HepG2 (cell line): Measurements from ENCODE around the gene B4GALT7. TPM values are rescaled to one million over a fixed set of nuclear protein-coding genes. Genes with fewer than 3 reads are reported as not detected.

Experiments used
- ATAC-seq: fragments of 200-7000 bp; cut with Tn5 transposase; 3 replicates; pipeline ENCODE4 v1.9.1; 2020; ENCODE audit warnings: mild to moderate bottlenecking, moderate library complexity
- BruUV-seq: library from RNA; stranded (reverse); fragments of 400-500 nt; replicated peaks from 2 replicates; lab custom pipeline; 2021; lab: Mats Ljungman, UMichigan
- CTCF ChIA-PET: fragments of 300-600 bp; formaldehyde crosslinking; extraction: SDS; loops from one replicate; lab custom pipeline; 2021; ENCODE audit warnings: low total read pairs, inconsistent platforms, low intra/inter-chr PET ratio; lab: Yijun Ruan, JAX
- POLR2A ChIA-PET: fragments of 350-600 bp; sonication (Branson Sonifier 250); formaldehyde crosslinking; loops from one replicate; lab custom pipeline; 2020; ENCODE audit warnings: antibody characterized with exemption, inconsistent platforms; lab: Yijun Ruan, JAX
- DNase-seq: peaks from one replicate; pipeline ENCODE4 v3.0.0-alpha.2; 2015; ENCODE audit warnings: low spot score
- FAIRE-seq: peaks from 3 replicates; lab custom pipeline; 2011; peaks lifted over from hg19 to GRCh38; lab: Jason Lieb, UNC
- H2AFZ ChIP-seq: one replicate; pipeline ENCODE4 v1.6.1; 2011; ENCODE audit warnings: low read length, inconsistent platforms
- H3K27ac ChIP-seq: fragments of 300-600 bp; 3 replicates; pipeline ENCODE4 v1.8.0; 2011; ENCODE audit warnings: mixed run types, mild to moderate bottlenecking, mixed read lengths, low read length, inconsistent platforms; ENCODE audit not compliant: insufficient read depth; ENCODE audit errors: extremely low read length
- H3K27me3 ChIP-seq, 2 experiments: fragments of 200-600 bp in 1 of 2; 2 replicates in 1 of 2; 3 replicates in 1 of 2; pipeline versions ENCODE4 v1.6.0 to v1.8.0; 2011; ENCODE audit warnings: low read length in 2 of 2, mild to moderate bottlenecking in 2 of 2, moderate library complexity in 2 of 2, inconsistent platforms in 1 of 2; ENCODE audit not compliant: insufficient read depth in 2 of 2, control insufficient read depth in 1 of 2
- H3K36me3 ChIP-seq, 2 experiments: fragments of 200-600 bp in 1 of 2; replicated peaks in 1 of 2; 2 replicates in 1 of 2; 3 replicates in 1 of 2; pipeline versions ENCODE4 v1.5.1 to v1.8.0; 2011; ENCODE audit warnings: low read length in 2 of 2, inconsistent platforms in 1 of 2; ENCODE audit not compliant: insufficient read depth in 2 of 2, control insufficient read depth in 1 of 2
- H3K4me1 ChIP-seq: 2 replicates; pipeline ENCODE4 v1.5.1; 2012; ENCODE audit warnings: low read length, inconsistent platforms; ENCODE audit not compliant: insufficient read depth
- H3K4me2 ChIP-seq: 2 replicates; pipeline ENCODE4 v1.6.0; 2011; ENCODE audit warnings: low read depth, low read length, inconsistent platforms
- H3K4me3 ChIP-seq, 3 experiments: fragments of 200-600 bp in 1 of 3; sonication (generic), shearing (Covaris generic) in 1 of 3; replicated peaks in 1 of 3; 2 replicates each; pipeline ENCODE4 v1.5.1; 2011 to 2016; ENCODE audit warnings: low read length in 3 of 3, inconsistent platforms in 2 of 3, low read depth in 2 of 3, mild to moderate bottlenecking in 2 of 3, control low read depth in 1 of 3, mixed read lengths in 1 of 3; ENCODE audit not compliant: insufficient read depth in 1 of 3
- H3K79me2 ChIP-seq: one replicate; pipeline ENCODE4 v1.6.1; 2011; ENCODE audit warnings: low read length, inconsistent platforms; ENCODE audit not compliant: insufficient read depth
- H3K9ac ChIP-seq: 2 replicates; pipeline ENCODE4 v1.6.0; 2011; ENCODE audit warnings: mild to moderate bottlenecking, low read depth, low read length, inconsistent platforms; ENCODE audit not compliant: insufficient read depth
- H3K9me3 ChIP-seq: 2 replicates; pipeline ENCODE4 v1.5.1; 2012; ENCODE audit warnings: mild to moderate bottlenecking, low read length
- H4K20me1 ChIP-seq: 2 replicates; pipeline ENCODE4 v1.6.0; 2011; ENCODE audit warnings: inconsistent platforms, mild to moderate bottlenecking, low read length, moderate library complexity; ENCODE audit not compliant: insufficient read depth
- ASH2L ChIP-seq: fragments of 300-600, 200-600 bp; sonication (generic); IDR thresholded peaks from 2 replicates; pipeline ENCODE4 v1.7.0; 2017; ENCODE audit warnings: low read depth, mild to moderate bottlenecking, moderate library complexity, mixed read lengths, low read length; ENCODE audit not compliant: insufficient read length
- HIC2 ChIP-seq: sonication (generic); formaldehyde crosslinking; IDR thresholded peaks from 2 replicates; pipeline ENCODE4 v1.9.0; 2022; ENCODE audit warnings: low read depth, missing genetic modification reagents
- STAG1 ChIP-seq: sonication (generic); formaldehyde crosslinking; IDR thresholded peaks from 2 replicates; pipeline ENCODE4 v1.4.0; 2020; ENCODE audit warnings: missing genetic modification reagents
- ZNF780A ChIP-seq: sonication (generic); formaldehyde crosslinking; IDR thresholded peaks from 2 replicates; pipeline ENCODE4 v1.8.0; 2022; ENCODE audit warnings: mild to moderate bottlenecking, missing genetic modification reagents, moderate library complexity
- WGBS: methylation state at CpG from one replicate; pipeline ENCODE4 v1.1.6; 2017; ENCODE audit warnings: low lambda C conversion rate; 5-methylcytosine and 5-hydroxymethylcytosine counted together
- in situ Hi-C: cut with HindIII; loops from 2 replicates; pipeline ENCODE4 v1.10.0; 2017; ENCODE audit warnings: low pct_unique_long_range_greater_than_20kb; ENCODE audit not compliant: extremely low pct_ligation_motif_present
- intact Hi-C: fragments of 100-400 bp; cut with micrococcal nuclease; formaldehyde crosslinking; loops from one replicate; pipeline ENCODE4 v1.10.0; 2022; ENCODE audit not compliant: unreplicated experiment
- polyA plus RNA-seq, 8 experiments: library from polyadenylated mRNA; depleted of rRNA in 3 of 8; stranded (reverse) in 7 of 8; unstranded in 1 of 8; fragments of >200 nt; fragmentation: Illumina TruSeq in 4 of 8; extraction: Trizol in 4 of 8; gene quantifications; 2 replicates each; pipeline versions ENCODE4 v1.2.1 to v1.2.3, GENCODE V29; 2011 to 2016; ENCODE audit warnings: low read depth in 4 of 8, missing spikeins in 1 of 8, mixed read lengths in 1 of 8; ENCODE audit not compliant: insufficient read depth in 1 of 8
- total RNA-seq, 5 experiments: library from RNA; depleted of rRNA; stranded (reverse); fragments of >200 nt; fragmentation: Illumina TruSeq; extraction: Trizol; gene quantifications; 2 replicates each; pipeline ENCODE4 v1.2.3, GENCODE V29; 2016; ENCODE audit warnings: low read depth in 1 of 5

Gene B4GALT7
- total and polyA plus RNA-seq, 2 of the 13 experiments (the other 11 are each of a cell fraction or from before 2014, with no cell fraction given), result 16.4 to 20.5 TPM

GRCh38 chr5:177606071-177607051 lies 6.4 kb downstream of the B4GALT7 start:
- no peak for DNase-seq
- Histone ChIP-seq H3K4me2 (no peak overlapping the region), H3K9ac (no peak overlapping the region), H3K27ac (no peak overlapping the region), H3K27me3 (no peaks in the 10 kb centered on the region), H3K79me2 (no peaks in the 10 kb centered on the region), H3K9me3 (no peaks in the 10 kb centered on the region)
- 83% methylated on average over 22 of the region's 22 CpGs for WGBS
- POLR2A ChIA-PET, result interaction anchor here (1.2 kb wide), 1 partner anchor 14 kb away, joined by 5 read pairs; the partner anchor contains the start of gene TMED9
- intact Hi-C loops, result loop anchor here (2.0 kb wide), 1 partner anchor 34 kb away; no protein-coding TSS in a partner anchor
- in situ Hi-C loops, result loop anchor here (25.0 kb wide), 1 partner anchor 456 kb away; no protein-coding TSS in a partner anchor
- ATAC-seq, result no peak
- no TSS peak for BruUV-seq
- TF ChIP-seq HIC2 (CRISPR knock-in tag) (no peak), ASH2L (no peak), ZNF780A (no peak), STAG1 (CRISPR knock-in tag) (peak; percentile 14; the same call in 1 of the 2 replicates)
- TF ChIP-seq, all 625 proteins: peak for 1
- H4K20me1 ChIP-seq, result no peaks in the 10 kb centered on the region
- CTCF ChIA-PET, result interaction anchor here (0.8 kb wide), 1 partner anchor 45 kb away, joined by 3 read pairs; no protein-coding TSS in a partner anchor
- H3K4me1 ChIP-seq, result peaks cover 17% of the 10 kb centered on the region
- H2AFZ ChIP-seq, result no peak overlapping the region
- FAIRE-seq, result no peak
- H3K4me3 ChIP-seq, result no peak overlapping the region
- H3K36me3 ChIP-seq, result no peaks in the 10 kb centered on the region; a peak in 2 of 5 replicates
